Cerebellar nuclear complex (tissue), 1 donor: ENCODE results near the gene MXD1.

Experiments used
- DNase-seq, 2 experiments: peaks; one replicate each; lab custom pipeline; 2025; lab: John Stamatoyannopoulos, UW

Gene MXD1

GRCh38 chr2:69979902-69980807 lies 65.2 kb downstream of the MXD1 start:
- DNase-seq, result no peak

- DNase-seq, result no peak
Observed at GRCh38 chr2:69983392-69983966, 68.6 kb downstream of the MXD1 start.

GRCh38 chr2:69985216-69985615 lies 70.3 kb downstream of the MXD1 start:
- DNase-seq, result no peak

- no peak for DNase-seq
Observed at GRCh38 chr2:69985688-69986087, 70.8 kb downstream of the MXD1 start.

GRCh38 chr2:69986691-69987090 lies 71.8 kb downstream of the MXD1 start:
- DNase-seq, result no peak

GRCh38 chr2:69988086-69988635 lies 73.3 kb downstream of the MXD1 start:
- no peak for DNase-seq

- no peak for DNase-seq
Observed at GRCh38 chr2:69989009-69989408, 74.1 kb downstream of the MXD1 start.

GRCh38 chr2:69989441-69990105 lies 74.7 kb downstream of the MXD1 start:
- DNase-seq, result no peak
